ENCODE data around the gene RAB3C.
"Not testable (repeated sequence)": the region's sequence is repeated elsewhere in the genome, so short reads cannot be mapped to it uniquely, and the experiment has no call there.

Gene RAB3C

GRCh38 chr5:58582803-58583491, at the start of gene RAB3C:
RAB3C (plus strand) TSS chr5:58583075; CDS start chr5:58583209, 134 bp downstream.
- no peak for DNase-seq

GRCh38 chr5:58541935-58542334, 40.9 kb upstream of the RAB3C start:
- DNase-seq = not testable (repeated sequence)

GRCh38 chr5:58542709-58543108, 40.2 kb upstream of the RAB3C start:
- DNase-seq = no peak

GRCh38 chr5:58543723-58544122, 39.2 kb upstream of the RAB3C start:
- no peak for DNase-seq

- DNase-seq = no peak
These were observed 38.7 kb upstream of the RAB3C start for GRCh38 chr5:58544195-58544594.

- DNase-seq = no peak
These were observed 37.9 kb upstream of the RAB3C start for GRCh38 chr5:58544926-58545325.

- no peak for DNase-seq
These were observed 37.0 kb upstream of the RAB3C start for GRCh38 chr5:58545912-58546311.

GRCh38 chr5:58548068-58548467, 34.8 kb upstream of the RAB3C start:
- no peak for DNase-seq

- DNase-seq = no peak
These were observed 31.4 kb upstream of the RAB3C start for GRCh38 chr5:58551492-58551891.

GRCh38 chr5:58557665-58558338, 25.1 kb upstream of the RAB3C start:
- not testable (repeated sequence) for DNase-seq

GRCh38 chr5:58563016-58563700, 19.7 kb upstream of the RAB3C start:
- not testable (repeated sequence) for DNase-seq

GRCh38 chr5:58564043-58564832, 18.6 kb upstream of the RAB3C start:
- DNase-seq = not testable (repeated sequence)

GRCh38 chr5:58565033-58565432, 17.8 kb upstream of the RAB3C start:
- no peak for DNase-seq

- no peak for DNase-seq
These were observed 11.4 kb upstream of the RAB3C start for GRCh38 chr5:58571501-58571900.

- not testable (repeated sequence) for DNase-seq
These were observed 9.9 kb upstream of the RAB3C start for GRCh38 chr5:58572973-58573372.

GRCh38 chr5:58579781-58580180, 3.1 kb upstream of the RAB3C start:
- no peak for DNase-seq

- DNase-seq = no peak
These were observed 664 bp upstream of the RAB3C start for GRCh38 chr5:58582019-58582802.

- no peak for DNase-seq
These were observed 13.1 kb downstream of the RAB3C start for GRCh38 chr5:58595952-58596351.

- DNase-seq = no peak
These were observed 15.6 kb downstream of the RAB3C start for GRCh38 chr5:58598440-58598839.

GRCh38 chr5:58599217-58599616, 16.3 kb downstream of the RAB3C start:
- DNase-seq = no peak

- not testable (repeated sequence) for DNase-seq
These were observed 17.7 kb downstream of the RAB3C start for GRCh38 chr5:58600613-58601012.

GRCh38 chr5:58602889-58603288, 20.0 kb downstream of the RAB3C start:
- not testable (repeated sequence) for DNase-seq

All from activated CD4-positive, alpha-beta T cell treated with anti-CD3 and anti-CD28 coated beads for 4 hours (primary cell).